GM12878 (cell line): ENCODE measurements around the gene NEK10. TPM values are rescaled to one million over a fixed set of nuclear protein-coding genes. Genes with fewer than 3 reads are reported as not detected.

ENCODE experiments used
- ATAC-seq: fragments of 200-7000 bp; cut with Tn5 transposase; 3 replicates; pipeline ENCODE4 v1.9.1; 2020; ENCODE audit warnings: mild to moderate bottlenecking, moderate library complexity
- BruUV-seq: library from RNA; stranded (reverse); fragments of 400-500 nt; replicated peaks from 2 replicates; lab custom pipeline; 2021; lab: Mats Ljungman, UMichigan
- CTCF ChIA-PET: fragments of 300-600 bp; sonication (Branson Sonifier 250); formaldehyde crosslinking; extraction: SDS; loops from one replicate; lab custom pipeline; 2021; ENCODE audit warnings: inconsistent platforms; lab: Yijun Ruan, JAX
- POLR2A ChIA-PET: fragments of 350-600 bp; formaldehyde crosslinking; extraction: SDS; loops from one replicate; lab custom pipeline; 2021; ENCODE audit warnings: inconsistent platforms; lab: Charles Lee
- RAD21 ChIA-PET: fragments of 300-600 bp; sonication (Branson Sonifier 250); formaldehyde crosslinking; loops from one replicate; lab custom pipeline; 2023; ENCODE audit warnings: antibody characterized with exemption; ENCODE audit not compliant: unreplicated experiment; lab: Charles Lee
- SMC1A ChIA-PET: fragments of 300-600 bp; sonication (Branson Sonifier 250); formaldehyde crosslinking; loops from one replicate; lab custom pipeline; 2023; ENCODE audit not compliant: unreplicated experiment, uncharacterized antibody; lab: Charles Lee
- DNase-seq: peaks from one replicate; pipeline ENCODE4 v3.0.0-alpha.2; 2011; ENCODE audit warnings: low read depth, low spot score
- FAIRE-seq: peaks from 3 replicates; lab custom pipeline; 2011; peaks lifted over from hg19 to GRCh38; lab: Jason Lieb, UNC
- H2AFZ ChIP-seq: 2 replicates; pipeline ENCODE4 v1.6.0; 2011; ENCODE audit warnings: low read depth, low read length, control low read depth; ENCODE audit not compliant: control insufficient read depth
- H3K27ac ChIP-seq: 2 replicates; pipeline ENCODE4 v1.5.1; 2011; ENCODE audit warnings: control low read depth; ENCODE audit not compliant: control insufficient read depth, insufficient read depth
- H3K27me3 ChIP-seq, 2 experiments: replicated peaks in 1 of 2; 2 replicates each; pipeline versions ENCODE4 v1.6.0 to v1.6.1; 2011; ENCODE audit warnings: low read length in 1 of 2; ENCODE audit not compliant: control insufficient read depth in 2 of 2, insufficient read depth in 2 of 2
- H3K36me3 ChIP-seq, 2 experiments: 2 replicates each; pipeline ENCODE4 v1.5.1; 2011; ENCODE audit warnings: low read length in 1 of 2; ENCODE audit not compliant: control insufficient read depth in 2 of 2, insufficient read depth in 2 of 2
- H3K4me1 ChIP-seq: 2 replicates; pipeline ENCODE4 v1.6.1; 2011; ENCODE audit warnings: mild to moderate bottlenecking, low read length, moderate library complexity, mixed read lengths; ENCODE audit not compliant: control insufficient read depth, insufficient read depth
- H3K4me2 ChIP-seq: 2 replicates; pipeline ENCODE4 v1.6.0; 2011; ENCODE audit warnings: control low read depth; ENCODE audit not compliant: control insufficient read depth, insufficient read depth
- H3K4me3 ChIP-seq: fragments of 200-600 bp; sonication (generic); 2 replicates; pipeline ENCODE4 v1.5.1; 2016
- H3K79me2 ChIP-seq: 2 replicates; pipeline ENCODE4 v1.6.0; 2011; ENCODE audit warnings: low read length; ENCODE audit not compliant: control insufficient read depth, insufficient read depth
- H3K9ac ChIP-seq: 2 replicates; pipeline ENCODE4 v1.8.0; 2011; ENCODE audit warnings: low read length, control low read depth, mixed read lengths; ENCODE audit not compliant: control insufficient read depth, insufficient read depth
- H3K9me3 ChIP-seq: replicated peaks from 3 replicates; pipeline ENCODE4 v1.5.1; 2011; ENCODE audit warnings: mild to moderate bottlenecking, low read length; ENCODE audit not compliant: control insufficient read depth, insufficient read depth
- H4K20me1 ChIP-seq: 2 replicates; pipeline ENCODE4 v1.6.0; 2011; ENCODE audit not compliant: control insufficient read depth, insufficient read depth
- MEF2B ChIP-seq: fragments of 450-650 bp; IDR thresholded peaks from 2 replicates; pipeline ENCODE4 v1.6.1; 2018; ENCODE audit warnings: mild to moderate bottlenecking, moderate library complexity; ENCODE audit not compliant: partially characterized antibody, poor library complexity, severe bottlenecking
- YY1 ChIP-seq: IDR thresholded peaks from 2 replicates; pipeline ENCODE4 v1.6.1; 2011; ENCODE audit warnings: low read depth, mild to moderate bottlenecking, low read length
- WGBS: methylation state at CpG from one replicate; pipeline ENCODE4 v1.1.6; 2016; ENCODE audit warnings: low lambda C conversion rate; ENCODE audit not compliant: insufficient replicate concordance, insufficient coverage; ENCODE audit errors: missing lambda C conversion rate; 5-methylcytosine and 5-hydroxymethylcytosine counted together
- in situ Hi-C: fragments of 300-500 bp; cut with MboI; formaldehyde crosslinking; loops from 9 replicates; pipeline ENCODE4 v1.14.3; 2018; ENCODE audit warnings: mixed read lengths
- intact Hi-C: fragments of 100-400 bp; cut with micrococcal nuclease; formaldehyde crosslinking; loops from one replicate; pipeline ENCODE4 v1.14.2; 2022; ENCODE audit not compliant: unreplicated experiment
- polyA plus RNA-seq, 11 experiments: library from polyadenylated mRNA; depleted of rRNA in 4 of 11; unstranded in 6 of 11; stranded (reverse) in 5 of 11; fragments of >200 nt; fragmentation: Nextera tagmentation in 4 of 11; fragmentation: Illumina TruSeq in 1 of 11; extraction: Ambion mirVana in 4 of 11; extraction: Trizol in 1 of 11; gene quantifications; 1 replicate in 1 of 11; 2 replicates in 10 of 11; pipeline versions ENCODE4 v1.2.1 to v1.2.3, GENCODE V29; 2011 to 2016; ENCODE audit warnings: inconsistent platforms in 2 of 11, missing spikeins in 2 of 11, low read depth in 1 of 11
- total RNA-seq, 4 experiments: library from RNA; depleted of rRNA in 3 of 4; stranded (reverse); fragments of >200 nt in 3 of 4; fragmentation: Illumina TruSeq in 1 of 4; extraction: Trizol in 1 of 4; gene quantifications; 2 replicates each; pipeline versions ENCODE4 v1.2.1 to v1.2.3, GENCODE V29; 2013 to 2021

The NEK10 gene
- total and polyA plus RNA-seq, 10 of the 15 experiments (the other 5 are each of a cell fraction or from before 2014, with no cell fraction given): 0.06 to 0.40 (median 0.16) TPM; not detected in 2

- Histone ChIP-seq H4K20me1 (no peaks in the 10 kb centered on the region), H3K4me2 (no peak overlapping the region), H3K36me3 (no peaks in the 10 kb centered on the region), H3K4me1 (no peaks in the 10 kb centered on the region), H3K27ac (no peak overlapping the region), H3K9ac (no peak overlapping the region), H3K79me2 (no peaks in the 10 kb centered on the region), H3K27me3 (no peaks in the 10 kb centered on the region), H3K4me3 (no peak overlapping the region), H3K9me3 (no peaks in the 10 kb centered on the region), H2AFZ (no peak overlapping the region)
- SMC1A ChIA-PET: interaction anchor here (0.7 to 2.0 kb wide), 8 partner anchors 20 to 124 kb away, joined by 3 to 27 read pairs (median 4); no protein-coding TSS in a partner anchor
- DNase-seq: no peak
- intact Hi-C loops: no loop called here
- WGBS: 3% methylated on average over 1 of the region's 1 CpG
- no peak for TF ChIP-seq YY1
- POLR2A ChIA-PET: no interaction called here
- in situ Hi-C loops: no loop called here
- no peak for ATAC-seq
- BruUV-seq: no TSS peak
- RAD21 ChIA-PET: interaction anchor here (0.7 to 2.1 kb wide), 5 partner anchors 13 to 125 kb away, joined by 3 to 25 read pairs (median 3); no protein-coding TSS in a partner anchor
- no peak for FAIRE-seq
- CTCF ChIA-PET: interaction anchor here (0.6 to 3.6 kb wide), 13 partner anchors 11 to 398 kb away, joined by 3 to 67 read pairs (median 5); no protein-coding TSS in a partner anchor
Measured at GRCh38 chr3:27253391-27253790, 115.8 kb downstream of the NEK10 start.

GRCh38 chr3:27252646-27253045, 116.5 kb downstream of the NEK10 start:
- ATAC-seq (no peak), FAIRE-seq (no peak), DNase-seq (no peak)
- no peaks in the 10 kb centered on the region for H3K4me1 ChIP-seq
- H4K20me1 ChIP-seq: no peaks in the 10 kb centered on the region
- in situ Hi-C loops (no loop called here), intact Hi-C loops (no loop called here)
- ChIA-PET RAD21 (interaction anchor here (1.5 to 2.1 kb wide), 2 partner anchors 14 to 118 kb away, joined by 3 to 25 read pairs; no protein-coding TSS in a partner anchor), CTCF (interaction anchor here (0.6 to 3.6 kb wide), 9 partner anchors 22 to 398 kb away, joined by 3 to 67 read pairs (median 8); no protein-coding TSS in a partner anchor), SMC1A (interaction anchor here (0.7 to 2.0 kb wide), 4 partner anchors 21 to 121 kb away, joined by 3 to 27 read pairs (median 4); no protein-coding TSS in a partner anchor), POLR2A (no interaction called here)
- H3K27me3 ChIP-seq: no peaks in the 10 kb centered on the region
- H2AFZ ChIP-seq: no peak overlapping the region
- H3K9me3 ChIP-seq: no peaks in the 10 kb centered on the region
- H3K4me3 ChIP-seq: no peak overlapping the region
- no peaks in the 10 kb centered on the region for H3K36me3 ChIP-seq
- no peak overlapping the region for H3K9ac ChIP-seq
- no peaks in the 10 kb centered on the region for H3K79me2 ChIP-seq
- no peak overlapping the region for H3K4me2 ChIP-seq
- no peak for TF ChIP-seq MEF2B
- H3K27ac ChIP-seq: no peak overlapping the region
- no TSS peak for BruUV-seq
